ENCODE results near the gene PTPRN2.

DNA sequence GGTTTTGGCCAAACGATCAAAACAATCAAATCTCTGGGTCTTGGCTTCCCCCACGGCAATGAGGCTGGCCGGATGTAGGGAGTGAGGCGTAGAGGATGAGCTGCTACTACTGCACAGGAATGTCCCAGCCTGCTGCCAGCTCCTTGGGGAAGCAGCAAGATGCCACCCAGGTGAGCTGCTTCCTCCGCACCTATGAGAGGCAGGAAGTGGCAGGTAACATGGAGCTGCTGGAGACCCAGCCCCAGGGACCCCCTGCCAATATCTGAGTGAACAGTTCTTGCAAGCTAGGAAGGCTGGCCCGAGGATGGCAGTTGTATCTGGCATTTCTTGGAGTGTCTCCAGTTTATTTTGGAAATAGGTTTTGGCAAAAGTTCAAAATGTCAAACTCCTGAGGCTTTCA lies 837.3 kb downstream of the PTPRN2 start:
- TF ChIP-seq, protein P1, sequence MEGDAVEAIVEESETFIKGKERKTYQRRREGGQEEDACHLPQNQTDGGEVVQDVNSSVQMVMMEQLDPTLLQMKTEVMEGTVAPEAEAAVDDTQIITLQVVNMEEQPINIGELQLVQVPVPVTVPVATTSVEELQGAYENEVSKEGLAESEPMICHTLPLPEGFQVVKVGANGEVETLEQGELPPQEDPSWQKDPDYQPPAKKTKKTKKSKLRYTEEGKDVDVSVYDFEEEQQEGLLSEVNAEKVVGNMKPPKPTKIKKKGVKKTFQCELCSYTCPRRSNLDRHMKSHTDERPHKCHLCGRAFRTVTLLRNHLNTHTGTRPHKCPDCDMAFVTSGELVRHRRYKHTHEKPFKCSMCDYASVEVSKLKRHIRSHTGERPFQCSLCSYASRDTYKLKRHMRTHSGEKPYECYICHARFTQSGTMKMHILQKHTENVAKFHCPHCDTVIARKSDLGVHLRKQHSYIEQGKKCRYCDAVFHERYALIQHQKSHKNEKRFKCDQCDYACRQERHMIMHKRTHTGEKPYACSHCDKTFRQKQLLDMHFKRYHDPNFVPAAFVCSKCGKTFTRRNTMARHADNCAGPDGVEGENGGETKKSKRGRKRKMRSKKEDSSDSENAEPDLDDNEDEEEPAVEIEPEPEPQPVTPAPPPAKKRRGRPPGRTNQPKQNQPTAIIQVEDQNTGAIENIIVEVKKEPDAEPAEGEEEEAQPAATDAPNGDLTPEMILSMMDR (conservative IDR thresholded peaks at IDR 0.05), result no peak
- no peak for TF ChIP-seq EZH2 (IDR thresholded peaks at IDR 0.05; ENCODE audit: low read depth)

Measured in PC-9 (cell line).